GM21423 (cell line): ENCODE results near the gene AGAP1.

Experiments
- ATAC-seq: cut with Tn5 transposase; IDR thresholded peaks from one replicate; pipeline ENCODE4 v1.9.1; 2021; ENCODE audit warnings: mild to moderate bottlenecking, moderate library complexity; ENCODE audit not compliant: unreplicated experiment

Gene AGAP1

DNA sequence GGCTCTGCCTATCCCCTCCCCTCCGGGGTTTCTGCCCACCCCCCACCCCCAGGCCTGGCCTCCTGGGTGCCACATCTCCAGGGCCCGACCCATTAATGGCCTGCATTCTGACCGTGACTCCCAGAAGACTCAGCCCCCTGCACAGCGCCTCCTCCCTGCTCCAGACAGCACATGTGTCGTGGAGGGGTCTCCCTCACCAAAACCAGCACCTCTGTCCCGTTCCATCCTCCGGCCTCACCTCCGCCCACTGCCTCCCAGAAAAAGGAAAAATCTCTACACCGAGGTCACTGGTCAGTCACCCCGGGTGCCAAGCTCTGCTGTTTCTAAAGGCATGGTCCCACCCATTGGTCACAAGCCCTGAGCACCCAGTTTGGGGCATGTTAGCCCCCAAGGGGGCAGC, 609.1 kb downstream of the AGAP1 start:
- no peak for ATAC-seq

DNA sequence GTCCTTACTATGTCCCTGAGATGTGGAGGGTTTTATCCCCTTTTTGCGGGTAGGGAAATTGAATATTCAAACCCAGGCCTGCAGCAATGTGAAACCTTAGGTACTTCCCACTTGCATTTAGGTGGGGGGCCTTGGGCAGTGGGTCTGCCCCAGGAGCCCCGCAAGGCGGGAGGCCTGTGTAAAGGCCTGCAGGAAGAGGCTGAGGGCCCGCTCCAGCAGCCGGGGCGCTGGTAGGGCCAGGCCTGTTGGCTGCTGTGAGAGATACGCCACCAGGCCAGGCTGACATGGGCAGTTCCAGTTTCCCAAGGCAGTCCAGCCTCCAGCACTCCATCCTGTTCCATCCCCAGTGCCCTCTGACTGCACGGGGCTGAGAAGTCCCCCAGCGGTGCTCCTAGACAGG, 610.1 kb downstream of the AGAP1 start:
- no peak for ATAC-seq

DNA sequence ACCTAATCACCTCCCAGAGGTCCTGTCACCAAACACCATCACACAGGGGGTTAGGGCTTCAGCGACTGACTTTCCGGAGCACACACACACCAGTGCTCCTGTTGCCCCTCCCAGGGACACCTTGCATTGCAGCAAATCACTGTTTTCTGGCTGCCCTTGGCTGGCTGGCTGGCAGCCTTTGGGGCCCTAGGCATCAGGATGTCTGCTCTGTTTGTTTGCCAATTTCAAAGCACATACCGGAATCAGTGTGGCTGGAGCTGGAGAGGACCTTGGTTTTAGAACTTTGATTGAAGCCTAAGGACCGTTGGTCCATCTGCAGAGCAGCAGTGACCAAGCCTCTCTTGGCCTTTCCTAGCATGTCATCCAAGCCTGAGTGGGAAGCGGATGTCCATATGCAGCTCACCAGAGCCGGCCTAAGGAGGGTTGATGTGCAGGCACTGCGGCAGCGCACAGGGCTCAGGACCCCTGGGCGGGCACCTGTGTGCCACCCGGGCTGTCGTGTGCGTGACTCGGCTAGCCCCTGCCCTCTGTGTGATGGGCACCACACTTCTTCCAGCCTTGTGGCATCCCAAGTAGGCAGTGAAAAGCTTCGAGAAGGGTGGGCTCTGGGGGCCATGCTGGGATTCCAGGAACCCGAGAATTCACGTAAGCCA, 612.2 kb downstream of the AGAP1 start:
- ATAC-seq: no peak

DNA sequence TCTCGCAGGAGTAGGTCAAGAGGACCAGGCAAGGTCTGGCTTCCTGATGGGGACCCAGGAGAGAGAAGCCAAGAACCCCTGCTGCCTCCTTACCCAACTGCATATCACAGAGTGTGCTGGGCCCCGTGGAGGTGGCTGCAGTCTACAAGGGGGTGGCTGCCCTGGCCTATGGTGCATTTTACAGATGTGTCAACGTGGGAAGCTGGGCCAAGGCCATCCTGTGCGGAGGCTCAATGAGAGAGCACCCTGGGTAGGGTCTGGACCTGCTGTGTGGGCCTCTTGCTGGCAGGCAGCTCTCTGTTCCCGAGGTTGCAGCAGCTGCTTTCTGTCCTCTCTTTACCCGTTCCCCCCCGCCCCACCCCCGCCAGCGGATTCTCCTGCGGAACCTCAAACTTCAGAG, 612.9 kb downstream of the AGAP1 start:
- ATAC-seq: no peak

DNA sequence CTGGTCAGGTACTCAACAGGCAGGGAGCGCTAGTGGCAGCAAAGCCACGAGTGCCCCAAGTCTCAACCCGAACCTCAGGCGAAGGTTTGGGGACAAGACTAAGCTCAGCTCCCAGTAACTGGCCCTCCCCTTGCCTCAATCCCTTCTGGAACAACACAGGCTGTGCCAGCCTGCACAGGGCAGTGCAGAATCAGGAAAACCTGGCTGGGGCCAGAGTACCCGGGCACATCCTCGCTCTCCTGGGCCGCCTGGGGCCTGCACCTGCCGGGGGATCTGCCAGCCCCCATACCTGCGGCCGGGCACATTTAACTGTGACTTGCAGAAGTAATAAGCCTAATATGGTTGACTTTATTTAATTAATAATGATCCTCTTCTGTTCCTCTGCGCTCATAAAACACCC, 613.7 kb downstream of the AGAP1 start:
- no peak for ATAC-seq

DNA sequence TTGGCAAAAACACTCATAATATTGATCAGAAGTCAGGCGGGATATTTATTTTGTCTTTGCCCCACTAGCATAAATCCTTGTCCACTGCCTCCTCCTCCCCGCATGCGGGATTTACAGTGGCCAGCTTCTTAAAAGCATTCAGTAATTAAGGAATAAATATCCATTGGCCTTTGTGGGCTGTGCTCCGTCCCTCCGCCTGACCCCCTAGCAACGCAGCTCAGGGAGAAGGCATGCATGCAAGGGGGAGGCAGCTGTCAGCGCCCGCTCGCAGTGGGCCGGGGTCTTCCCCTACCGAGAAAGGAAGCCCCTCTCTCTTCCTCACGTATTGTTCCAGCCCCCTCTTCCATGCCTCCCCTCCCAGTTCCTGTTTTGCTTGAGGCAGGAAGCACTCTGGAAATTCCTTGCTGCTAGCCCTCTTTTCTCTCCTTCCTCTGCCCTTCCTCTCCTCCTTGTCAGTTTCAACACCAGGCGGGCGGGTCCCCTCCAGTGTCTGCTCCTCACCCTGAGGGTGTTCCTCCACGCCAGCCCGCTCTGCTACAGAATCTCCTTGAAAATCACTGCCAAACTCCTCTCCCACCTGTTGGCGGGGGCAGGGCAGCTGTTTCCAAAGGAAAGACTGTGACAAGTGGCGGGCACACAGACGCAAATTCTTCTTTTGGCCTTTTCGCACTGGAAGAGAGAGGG, 614.2 kb downstream of the AGAP1 start:
- ATAC-seq: no peak

DNA sequence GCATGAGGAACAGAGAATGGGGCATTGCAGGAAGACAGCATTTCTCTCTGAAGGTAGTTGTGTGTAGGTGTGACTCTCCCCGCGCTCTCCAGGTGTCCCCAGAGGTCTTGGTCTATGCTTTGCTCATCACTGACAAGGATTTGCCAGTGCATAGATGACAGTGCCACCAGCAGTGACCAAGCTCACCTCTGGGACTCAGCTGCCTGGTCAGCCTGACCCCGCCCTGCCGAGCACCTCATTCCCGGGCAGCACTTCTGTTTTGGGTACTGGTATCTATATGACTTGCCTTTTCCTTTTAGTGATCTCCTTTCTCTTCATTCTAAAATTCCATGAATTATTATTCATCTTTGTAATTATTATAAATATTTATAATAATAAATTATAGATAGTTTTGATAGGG, 615.2 kb downstream of the AGAP1 start:
- no peak for ATAC-seq

DNA sequence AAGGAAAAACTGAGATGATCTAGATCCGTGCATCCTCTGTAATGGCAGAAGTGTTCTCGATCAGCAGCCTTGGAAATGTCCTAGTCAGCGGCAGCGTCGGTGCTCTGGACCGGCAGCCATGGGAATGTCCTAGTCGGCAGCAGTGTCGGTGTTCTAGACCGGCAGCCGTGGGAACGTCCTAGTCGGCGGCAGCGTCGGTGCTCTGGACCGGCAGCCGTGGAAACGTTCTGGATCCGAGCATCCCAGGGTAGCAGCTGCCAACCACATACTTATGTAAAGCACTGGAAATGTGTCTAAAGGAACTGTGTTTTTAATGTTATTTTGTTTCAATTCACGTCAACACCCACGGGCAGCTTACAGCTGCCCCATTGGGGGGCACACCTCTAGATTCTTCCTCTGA, 615.6 kb downstream of the AGAP1 start:
- ATAC-seq: no peak

DNA sequence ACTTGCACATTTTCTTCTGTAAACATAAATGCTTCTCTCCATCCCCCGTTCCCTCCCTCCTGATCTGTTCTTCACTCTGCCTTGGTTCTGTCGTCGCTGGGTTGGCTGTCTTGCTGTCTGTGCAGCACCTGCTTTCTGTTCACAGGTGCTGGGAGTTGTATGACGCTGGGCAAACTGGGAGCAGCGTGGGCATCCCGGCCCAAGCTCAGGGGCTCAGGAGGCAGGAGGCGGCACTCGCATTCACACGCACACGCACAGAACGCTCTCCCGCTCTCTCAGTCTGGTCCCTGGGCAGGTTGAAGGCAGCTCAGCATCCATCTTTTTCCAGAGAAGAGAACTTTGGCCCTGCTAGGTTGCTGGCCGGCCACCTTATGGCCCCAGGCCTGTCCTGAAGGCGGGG, 618.6 kb downstream of the AGAP1 start:
- ATAC-seq: no peak

DNA sequence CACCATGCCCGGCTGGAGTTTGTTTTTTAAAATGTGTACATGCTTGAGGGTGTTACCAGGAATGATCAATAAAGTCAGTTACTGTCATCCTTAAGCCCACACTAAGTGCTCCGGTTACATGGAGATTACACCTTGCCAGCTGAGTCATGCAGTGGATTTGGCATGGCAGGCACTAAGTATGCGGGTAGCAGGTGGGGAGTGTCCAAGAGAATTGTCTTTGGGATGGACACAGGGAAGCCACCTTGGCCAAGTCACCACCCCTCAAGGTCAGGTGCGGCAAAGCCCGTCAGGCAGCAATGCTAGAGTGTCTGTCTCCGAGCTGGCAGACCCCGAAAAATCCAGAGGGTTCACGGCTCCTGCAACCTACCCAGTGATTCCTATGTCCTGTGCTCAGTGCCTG, 619.6 kb downstream of the AGAP1 start:
- ATAC-seq: no peak

DNA sequence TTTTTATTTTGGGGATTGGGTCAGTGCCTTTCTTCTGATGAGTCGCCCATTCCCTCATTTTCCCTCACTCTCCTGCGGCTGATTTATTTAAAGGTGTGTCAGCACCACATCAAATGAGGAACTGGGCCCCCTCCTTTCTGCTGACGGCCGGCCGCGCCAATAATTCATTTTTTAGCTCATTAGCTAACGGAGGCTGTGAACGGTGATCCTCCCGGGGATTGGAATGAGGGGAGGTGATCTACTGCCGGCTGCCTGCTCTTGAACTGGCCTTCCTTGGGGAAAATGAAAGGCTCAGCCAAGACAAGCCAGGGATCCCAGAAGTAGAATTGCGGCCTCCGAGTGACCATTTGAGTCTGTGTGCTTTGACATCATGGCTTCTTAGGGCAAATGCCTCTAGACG, 620.1 kb downstream of the AGAP1 start:
- ATAC-seq: no peak

DNA sequence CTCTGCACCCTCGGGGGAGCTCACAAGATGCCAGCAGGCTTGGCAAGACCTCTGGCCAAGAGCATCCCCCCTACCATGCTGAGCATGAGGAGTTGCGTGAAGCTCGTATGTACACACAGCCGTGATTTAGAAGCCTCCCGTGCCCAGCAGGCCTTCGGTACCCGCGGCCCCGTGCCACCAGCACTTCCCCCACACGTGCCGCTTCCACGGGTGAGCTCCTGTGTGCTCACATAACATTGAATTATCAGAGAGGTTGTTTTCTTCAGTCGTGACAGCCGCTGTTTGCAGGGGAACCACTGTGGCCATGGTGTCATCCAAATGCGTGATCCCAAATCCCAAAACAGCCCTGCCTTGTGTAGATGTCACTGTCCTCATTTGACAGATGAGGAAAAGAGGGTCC, 621.1 kb downstream of the AGAP1 start:
- no peak for ATAC-seq

DNA sequence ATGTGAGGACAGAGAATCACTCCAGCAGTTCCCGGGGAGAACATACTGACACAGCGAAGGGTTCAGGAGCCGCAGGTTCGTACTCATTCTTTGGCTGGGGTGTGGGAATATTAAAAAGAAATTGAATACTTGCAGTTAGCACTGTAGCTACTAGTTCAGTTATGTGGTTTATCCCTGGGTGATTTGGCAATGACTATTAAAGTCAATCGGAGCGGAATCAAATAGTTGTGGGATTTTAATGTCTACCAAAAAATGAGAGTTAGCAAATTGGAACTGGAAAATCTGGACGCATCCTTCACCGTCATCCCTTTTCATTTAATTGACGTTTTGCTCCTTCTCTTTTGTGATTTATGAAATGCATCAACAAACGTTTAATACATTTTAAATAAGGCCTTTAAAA, 623.6 kb downstream of the AGAP1 start:
- ATAC-seq: no peak

DNA sequence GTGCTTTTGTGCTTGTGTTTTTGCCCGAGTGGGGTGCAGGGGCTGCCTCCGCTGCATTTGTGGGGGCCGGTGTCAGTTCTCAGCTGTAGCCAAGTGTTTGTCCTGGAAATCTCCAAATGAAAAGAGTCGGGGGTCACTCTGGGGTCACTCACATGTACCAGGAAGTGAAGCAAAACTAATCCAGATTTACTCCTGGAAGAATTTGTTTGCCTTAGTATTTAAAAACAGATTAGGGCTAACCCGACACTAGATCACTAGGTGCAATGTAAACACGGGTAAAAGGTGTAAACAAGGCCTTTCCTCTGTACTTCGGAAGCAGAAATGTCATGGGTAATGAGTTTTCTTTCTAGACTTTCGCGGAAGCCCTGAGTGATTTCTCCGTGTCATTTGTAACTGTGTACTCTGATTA, 624.0 kb downstream of the AGAP1 start:
- ATAC-seq: no peak

DNA sequence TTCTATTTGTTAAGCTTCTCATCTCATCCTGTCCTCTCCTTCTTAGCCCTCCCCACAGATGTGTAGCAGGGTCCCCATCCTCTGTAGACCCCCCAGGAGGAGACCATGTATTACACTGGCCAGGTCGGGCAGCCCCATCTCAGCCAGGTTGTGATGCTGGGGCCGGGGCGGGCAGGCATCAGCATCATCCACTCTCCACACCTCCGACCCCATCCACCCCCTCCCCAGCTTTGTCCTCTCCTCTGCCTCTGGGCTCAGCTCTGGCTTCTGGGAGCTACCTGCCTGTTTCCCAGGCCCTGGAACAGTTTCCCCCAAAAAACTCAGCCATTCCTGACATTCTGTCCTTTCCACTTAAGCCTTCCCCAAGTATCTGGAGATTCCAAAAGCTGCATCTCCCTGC, 625.2 kb downstream of the AGAP1 start:
- no peak for ATAC-seq

DNA sequence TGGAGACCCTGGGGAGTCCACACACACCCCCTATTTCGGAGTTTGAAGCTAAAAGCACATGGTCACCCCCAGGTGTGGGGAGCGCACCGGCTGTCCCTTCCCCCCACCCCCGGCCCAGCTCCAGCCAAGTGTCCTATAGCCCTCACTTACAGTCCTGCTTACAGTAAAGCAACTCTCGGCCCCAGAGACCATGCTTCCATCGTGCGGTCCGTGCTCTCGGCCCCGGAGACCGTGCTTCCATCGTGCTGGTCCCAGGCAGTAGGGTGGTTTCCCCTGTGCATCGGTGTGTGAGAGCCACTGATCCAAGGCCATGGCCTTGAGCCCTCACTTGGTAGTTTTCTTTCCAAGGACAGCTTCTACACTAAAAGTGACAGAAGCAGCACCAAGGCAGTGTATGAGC, 625.6 kb downstream of the AGAP1 start:
- no peak for ATAC-seq

DNA sequence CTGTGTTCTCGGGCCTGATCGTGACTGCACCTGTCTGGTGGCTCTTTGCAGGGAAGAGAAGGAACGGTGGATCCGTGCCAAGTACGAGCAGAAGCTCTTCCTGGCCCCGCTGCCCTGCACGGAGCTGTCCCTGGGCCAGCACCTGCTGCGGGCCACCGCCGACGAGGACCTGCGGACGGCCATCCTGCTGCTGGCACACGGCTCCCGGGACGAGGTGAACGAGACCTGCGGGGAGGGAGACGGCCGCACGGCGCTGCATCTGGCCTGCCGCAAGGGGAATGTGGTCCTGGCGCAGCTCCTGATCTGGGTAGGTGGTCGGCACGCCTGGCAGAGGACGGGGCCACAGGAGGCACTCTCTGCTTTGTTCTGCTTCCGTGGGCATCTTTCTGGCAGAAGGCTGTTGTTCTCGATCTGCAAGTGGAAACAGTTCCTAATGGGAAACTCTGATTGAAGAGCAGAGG, 626.3 kb downstream of the AGAP1 start:
- no peak for ATAC-seq

DNA sequence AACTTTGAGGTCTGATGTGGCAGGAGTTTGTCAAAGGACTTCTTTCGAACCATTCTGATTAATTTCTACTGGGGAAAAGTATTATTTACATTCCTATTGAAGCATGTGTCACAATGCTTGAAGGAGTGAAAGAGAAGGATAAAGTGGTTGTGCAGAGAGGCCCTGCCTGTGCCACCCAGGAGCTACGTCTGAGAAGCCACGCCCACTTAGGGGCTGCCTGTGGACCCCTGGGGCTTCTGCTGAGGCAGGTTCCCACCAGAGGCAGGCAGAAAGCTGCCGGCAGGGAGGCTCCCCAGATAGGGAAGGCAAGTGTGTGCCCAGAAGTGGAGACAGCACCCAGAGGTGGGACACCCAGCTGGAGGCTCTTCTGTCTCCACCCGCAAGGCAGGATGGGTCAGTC, 627.0 kb downstream of the AGAP1 start:
- no peak for ATAC-seq

DNA sequence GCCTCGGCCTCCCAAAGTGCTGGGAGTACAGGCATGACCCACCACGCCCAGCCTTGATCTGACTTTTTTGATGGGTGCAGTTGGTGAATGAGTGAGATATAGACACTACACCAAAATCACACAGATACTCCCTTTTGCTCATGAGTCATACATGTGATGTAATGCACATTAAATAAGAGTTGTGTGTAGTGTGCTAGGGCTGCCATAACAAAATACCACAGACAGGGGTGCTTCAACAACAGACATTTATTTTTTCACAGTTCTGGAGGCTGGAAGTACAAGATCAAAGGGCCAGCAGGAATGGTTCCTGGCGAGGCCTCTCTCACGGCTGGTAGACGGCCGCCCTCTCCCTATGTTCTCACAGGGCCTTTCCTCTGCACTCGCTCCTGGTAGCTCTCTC, 627.7 kb downstream of the AGAP1 start:
- ATAC-seq: no peak

DNA sequence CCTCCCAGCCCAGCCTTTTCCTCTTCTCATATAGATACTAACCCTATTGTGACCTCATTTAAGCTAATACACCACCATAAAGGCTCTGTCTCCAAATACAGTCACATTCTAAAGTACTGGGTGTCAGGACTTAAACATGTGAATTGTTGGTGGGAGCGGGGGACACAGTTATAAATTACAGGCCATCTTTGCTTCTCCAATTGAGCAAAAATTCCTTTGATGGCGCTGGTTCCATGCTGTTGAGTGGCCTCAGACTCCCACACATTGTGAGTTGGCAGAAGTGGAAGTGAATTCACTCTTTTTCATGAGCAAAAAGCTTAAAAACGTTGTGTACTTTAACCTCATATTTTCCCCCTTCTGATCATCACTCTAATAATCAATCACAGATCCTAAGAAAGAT, 628.4 kb downstream of the AGAP1 start:
- ATAC-seq: no peak

DNA sequence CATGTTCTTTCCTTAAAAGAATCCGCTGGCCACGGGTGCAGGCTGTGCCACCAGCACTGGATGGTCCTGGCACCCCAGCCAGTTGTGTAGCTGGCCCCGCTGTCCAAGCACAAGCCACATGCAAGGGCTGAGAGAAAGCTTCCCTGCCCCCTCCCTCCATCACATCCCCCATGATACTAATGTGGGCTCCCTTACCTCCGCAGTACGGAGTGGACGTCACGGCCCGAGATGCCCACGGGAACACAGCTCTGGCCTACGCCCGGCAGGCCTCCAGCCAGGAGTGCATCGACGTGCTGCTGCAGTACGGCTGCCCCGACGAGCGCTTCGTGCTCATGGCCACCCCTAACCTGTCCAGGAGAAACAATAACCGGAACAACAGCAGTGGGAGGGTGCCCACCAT, 629.9 kb downstream of the AGAP1 start:
- no peak for ATAC-seq

DNA sequence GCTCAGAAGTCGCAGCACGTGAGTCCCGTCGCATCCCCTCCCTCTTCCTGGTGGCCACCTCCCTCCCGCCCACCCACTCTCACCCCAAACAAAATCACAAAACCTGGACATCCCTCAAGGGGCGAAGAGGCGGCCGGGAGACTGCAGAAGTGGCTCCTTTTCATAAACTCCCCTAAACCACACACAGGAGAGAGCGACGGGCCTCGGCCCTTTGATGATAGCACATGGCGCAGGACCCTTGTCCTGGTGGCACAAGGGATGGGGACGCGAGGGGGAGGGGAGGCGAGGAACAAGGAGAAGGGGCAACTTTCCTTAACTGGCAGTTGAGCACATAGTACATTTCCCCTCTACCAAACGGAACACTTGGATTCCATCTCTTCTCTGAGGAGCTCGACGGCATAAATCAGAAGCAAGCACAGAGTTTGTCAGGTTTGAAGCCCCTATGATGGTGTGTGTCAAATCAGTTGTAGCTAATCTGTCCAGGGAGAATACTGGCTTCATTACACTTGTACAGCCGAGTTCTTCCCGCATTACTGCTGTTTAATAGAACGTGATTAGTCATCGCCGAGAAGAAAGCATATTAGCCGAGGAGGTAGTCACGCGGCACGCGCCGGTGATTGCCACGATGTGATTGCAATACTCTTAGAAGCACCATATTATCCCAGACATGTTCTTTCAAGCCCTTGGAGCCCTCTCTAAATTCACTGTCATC, 630.5 kb downstream of the AGAP1 start:
- no peak for ATAC-seq
